GM23338 (cell line): Measurements from ENCODE around the gene VEPH1. TPM values are rescaled to one million over a fixed set of nuclear protein-coding genes. Genes with fewer than 3 reads are reported as not detected.
"Not testable (repeated sequence)": the region's sequence is repeated elsewhere in the genome, so short reads cannot be mapped to it uniquely, and the experiment has no call there.

Experiments used
- ATAC-seq: fragments of 200-7000 bp; cut with Tn5 transposase; 3 replicates; pipeline ENCODE4 v1.9.1; 2020
- DNase-seq: peaks from one replicate; pipeline ENCODE4 v3.0.0-alpha.2; 2015; ENCODE audit warnings: low spot score
- H2AFZ ChIP-seq: fragments of 200-600 bp; sonication (generic); 2 replicates; pipeline ENCODE4 v1.8.0; 2016; ENCODE audit warnings: antibody characterized with exemption, mild to moderate bottlenecking, moderate library complexity
- H3F3A ChIP-seq: fragments of 200-600 bp; sonication (generic); replicated peaks from 2 replicates; pipeline ENCODE4 v1.8.0; 2017; ENCODE audit warnings: antibody characterized with exemption, mixed run types, low read depth
- H3K27ac ChIP-seq: fragments of 200-600 bp; sonication (generic); 2 replicates; pipeline ENCODE4 v1.6.1; 2016; ENCODE audit warnings: low read depth
- H3K27me3 ChIP-seq: fragments of 200-600 bp; sonication (generic); 2 replicates; pipeline ENCODE4 v1.8.0; 2016; ENCODE audit warnings: mild to moderate bottlenecking, mixed run types, moderate library complexity; ENCODE audit not compliant: insufficient read depth
- H3K36me3 ChIP-seq: fragments of 200-600 bp; sonication (generic); 2 replicates; pipeline ENCODE4 v1.8.0; 2016; ENCODE audit warnings: mild to moderate bottlenecking; ENCODE audit not compliant: insufficient read depth
- H3K4me1 ChIP-seq: fragments of 200-600 bp; sonication (generic); 2 replicates; pipeline ENCODE4 v1.8.0; 2016; ENCODE audit warnings: mild to moderate bottlenecking, moderate library complexity; ENCODE audit not compliant: insufficient read depth
- H3K4me2 ChIP-seq: fragments of 200-600 bp; sonication (generic); 2 replicates; pipeline ENCODE4 v1.7.1; 2017; ENCODE audit warnings: mixed run types
- H3K4me3 ChIP-seq: fragments of 200-600 bp; sonication (generic); 2 replicates; pipeline ENCODE4 v1.6.1; 2016; ENCODE audit warnings: mixed run types
- H3K79me2 ChIP-seq: fragments of 200-600 bp; sonication (generic); replicated peaks from 2 replicates; pipeline ENCODE4 v1.8.0; 2017; ENCODE audit warnings: mild to moderate bottlenecking; ENCODE audit not compliant: insufficient read depth
- H3K9me2 ChIP-seq: fragments of 200-600 bp; sonication (generic); 2 replicates; pipeline ENCODE4 v1.8.0; 2017; ENCODE audit not compliant: insufficient read depth
- H4K20me1 ChIP-seq: fragments of 200-600 bp; sonication (generic); replicated peaks from 2 replicates; pipeline ENCODE4 v1.8.0; 2017; ENCODE audit warnings: mild to moderate bottlenecking; ENCODE audit not compliant: insufficient read depth
- H3K27ac Mint-ChIP-seq: 2 replicates; pipeline ENCODE4 v1.8.0; 2020; ENCODE audit warnings: inconsistent platforms, mild to moderate bottlenecking, moderate library complexity, mixed read lengths
- H3K27me3 Mint-ChIP-seq: 3 replicates; pipeline ENCODE4 v1.8.0; 2022; ENCODE audit warnings: low read depth, mild to moderate bottlenecking, moderate library complexity, mixed read lengths, inconsistent platforms; ENCODE audit not compliant: insufficient read depth, poor library complexity
- H3K36me3 Mint-ChIP-seq: 3 replicates; pipeline ENCODE4 v1.8.0; 2021; ENCODE audit warnings: low read depth, mild to moderate bottlenecking, inconsistent platforms, moderate library complexity, mixed read lengths
- H3K4me1 Mint-ChIP-seq: 3 replicates; pipeline ENCODE4 v1.8.0; 2020; ENCODE audit warnings: mild to moderate bottlenecking, inconsistent platforms, mixed read lengths
- H3K4me3 Mint-ChIP-seq: 3 replicates; pipeline ENCODE4 v1.8.0; 2021; ENCODE audit warnings: moderate library complexity, mild to moderate bottlenecking, inconsistent platforms, mixed read lengths
- H3K9me3 Mint-ChIP-seq: 3 replicates; pipeline ENCODE4 v1.8.0; 2020; ENCODE audit warnings: moderate library complexity, mild to moderate bottlenecking, inconsistent platforms, mixed read lengths
- EZH2 ChIP-seq: fragments of 200-600 bp; sonication (generic); IDR thresholded peaks from one replicate; pipeline ENCODE4 v1.8.0; 2017; ENCODE audit warnings: antibody characterized with exemption, mild to moderate bottlenecking, low read depth; ENCODE audit not compliant: unreplicated experiment
- EZH2phosphoT487 ChIP-seq: fragments of 200-600 bp; sonication (generic); IDR thresholded peaks from one replicate; pipeline ENCODE4 v1.8.1; 2018; ENCODE audit warnings: antibody characterized with exemption; ENCODE audit not compliant: unreplicated experiment
- JUNB ChIP-seq: IDR thresholded peaks from one replicate; pipeline ENCODE4 v1.6.1; 2016; ENCODE audit warnings: antibody characterized with exemption; ENCODE audit not compliant: unreplicated experiment
- NANOG ChIP-seq: IDR thresholded peaks from 2 replicates; pipeline ENCODE4 v1.6.1; 2016; ENCODE audit warnings: antibody characterized with exemption, borderline replicate concordance
- STAT1 ChIP-seq: IDR thresholded peaks from one replicate; pipeline ENCODE4 v1.6.1; 2016; ENCODE audit warnings: antibody characterized with exemption; ENCODE audit not compliant: unreplicated experiment
- ZNF331 ChIP-seq: fragments of 250-450 bp; sonication (Bioruptor Pico); IDR thresholded peaks from 2 replicates; pipeline ENCODE4 v1.5.0; 2020; ENCODE audit warnings: low read depth, mild to moderate bottlenecking, moderate library complexity
- polyA plus RNA-seq: library from polyadenylated mRNA; unstranded; fragments of >200 nt; fragmentation: Nextera tagmentation; extraction: Ambion mirVana; gene quantifications from 2 replicates; pipeline ENCODE4 v1.2.1, GENCODE V29; 2016
- total RNA-seq: library from RNA; depleted of rRNA; stranded (reverse); fragments of >200 nt; shearing (Covaris generic); gene quantifications from 2 replicates; pipeline ENCODE4 v1.2.3, GENCODE V29; 2014
- TF ChIP-seq, protein P1 (sequence below), 2 experiments: fragments of 200-600 bp in 1 of 2; sonication (generic) in 1 of 2; conservative IDR thresholded peaks; 2 replicates each; pipeline versions ENCODE4 v1.5.1 to v1.6.1; 2016 to 2017; ENCODE audit warnings: antibody characterized with exemption in 2 of 2, low read depth in 2 of 2, mild to moderate bottlenecking in 2 of 2, moderate library complexity in 1 of 2
- TF ChIP-seq, protein P2 (sequence below): IDR thresholded peaks from 2 replicates; pipeline ENCODE4 v1.6.1; 2016; ENCODE audit warnings: antibody characterized with exemption
- TF ChIP-seq, protein P3 (sequence below): IDR thresholded peaks from one replicate; pipeline ENCODE4 v1.6.1; 2018; ENCODE audit warnings: antibody characterized with exemption; ENCODE audit not compliant: unreplicated experiment

The VEPH1 gene
- total and polyA plus RNA-seq, 2 experiments from 2014 or later, result 15.4 to 33.8 TPM

DNA sequence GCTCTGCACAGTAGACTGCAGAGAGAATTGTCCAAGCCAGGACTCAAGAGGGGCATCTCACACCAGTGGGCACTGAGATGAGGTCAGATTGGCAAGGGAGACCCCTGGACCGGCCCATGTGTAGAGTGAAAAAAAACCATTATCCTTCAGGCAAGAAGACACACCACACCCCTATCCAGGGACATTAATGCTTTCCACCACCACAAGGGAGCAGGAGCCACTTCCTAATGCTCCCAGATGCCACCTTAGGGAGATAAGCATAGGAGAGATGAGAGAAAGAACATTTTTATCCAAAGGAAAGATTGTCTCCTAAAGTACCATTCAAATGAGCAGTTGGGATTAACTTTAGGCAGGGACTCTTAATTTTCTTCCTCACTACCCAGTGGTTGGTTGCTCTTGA lies 176.2 kb downstream of the VEPH1 start:
- Histone ChIP-seq H3F3A (no peaks in the 10 kb centered on the region), H2AFZ (no peak overlapping the region), H3K27ac (no peak overlapping the region), H3K27me3 (no peaks in the 10 kb centered on the region), H3K4me1 (no peaks in the 10 kb centered on the region), H3K9me2 (no peaks in the 10 kb centered on the region), H3K4me2 (no peak overlapping the region), H4K20me1 (no peaks in the 10 kb centered on the region), H3K4me3 (no peak overlapping the region), H3K79me2 (no peaks in the 10 kb centered on the region), H3K36me3 (no peaks in the 10 kb centered on the region)
- Mint-ChIP-seq H3K36me3 (peaks cover 5% of the 10 kb centered on the region; the same call in 1 of the 3 replicates), H3K4me3 (no peak overlapping the region), H3K4me1 (peaks cover 1% of the 10 kb centered on the region), H3K27me3 (no peaks in the 10 kb centered on the region), H3K9me3 (peaks cover 8% of the 10 kb centered on the region; the same call in 2 of the 3 replicates), H3K27ac (no peak overlapping the region)
- DNase-seq (no peak), ATAC-seq (no peak)
- TF ChIP-seq, protein P1, sequence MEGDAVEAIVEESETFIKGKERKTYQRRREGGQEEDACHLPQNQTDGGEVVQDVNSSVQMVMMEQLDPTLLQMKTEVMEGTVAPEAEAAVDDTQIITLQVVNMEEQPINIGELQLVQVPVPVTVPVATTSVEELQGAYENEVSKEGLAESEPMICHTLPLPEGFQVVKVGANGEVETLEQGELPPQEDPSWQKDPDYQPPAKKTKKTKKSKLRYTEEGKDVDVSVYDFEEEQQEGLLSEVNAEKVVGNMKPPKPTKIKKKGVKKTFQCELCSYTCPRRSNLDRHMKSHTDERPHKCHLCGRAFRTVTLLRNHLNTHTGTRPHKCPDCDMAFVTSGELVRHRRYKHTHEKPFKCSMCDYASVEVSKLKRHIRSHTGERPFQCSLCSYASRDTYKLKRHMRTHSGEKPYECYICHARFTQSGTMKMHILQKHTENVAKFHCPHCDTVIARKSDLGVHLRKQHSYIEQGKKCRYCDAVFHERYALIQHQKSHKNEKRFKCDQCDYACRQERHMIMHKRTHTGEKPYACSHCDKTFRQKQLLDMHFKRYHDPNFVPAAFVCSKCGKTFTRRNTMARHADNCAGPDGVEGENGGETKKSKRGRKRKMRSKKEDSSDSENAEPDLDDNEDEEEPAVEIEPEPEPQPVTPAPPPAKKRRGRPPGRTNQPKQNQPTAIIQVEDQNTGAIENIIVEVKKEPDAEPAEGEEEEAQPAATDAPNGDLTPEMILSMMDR (conservative IDR thresholded peaks at IDR 0.05; ENCODE audit: low read depth in 2 of 2), result peak; percentile 8 to 31; a peak in 2 of 4 replicates
- TF ChIP-seq, protein P2, sequence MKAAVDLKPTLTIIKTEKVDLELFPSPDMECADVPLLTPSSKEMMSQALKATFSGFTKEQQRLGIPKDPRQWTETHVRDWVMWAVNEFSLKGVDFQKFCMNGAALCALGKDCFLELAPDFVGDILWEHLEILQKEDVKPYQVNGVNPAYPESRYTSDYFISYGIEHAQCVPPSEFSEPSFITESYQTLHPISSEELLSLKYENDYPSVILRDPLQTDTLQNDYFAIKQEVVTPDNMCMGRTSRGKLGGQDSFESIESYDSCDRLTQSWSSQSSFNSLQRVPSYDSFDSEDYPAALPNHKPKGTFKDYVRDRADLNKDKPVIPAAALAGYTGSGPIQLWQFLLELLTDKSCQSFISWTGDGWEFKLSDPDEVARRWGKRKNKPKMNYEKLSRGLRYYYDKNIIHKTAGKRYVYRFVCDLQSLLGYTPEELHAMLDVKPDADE, result no peak

DNA sequence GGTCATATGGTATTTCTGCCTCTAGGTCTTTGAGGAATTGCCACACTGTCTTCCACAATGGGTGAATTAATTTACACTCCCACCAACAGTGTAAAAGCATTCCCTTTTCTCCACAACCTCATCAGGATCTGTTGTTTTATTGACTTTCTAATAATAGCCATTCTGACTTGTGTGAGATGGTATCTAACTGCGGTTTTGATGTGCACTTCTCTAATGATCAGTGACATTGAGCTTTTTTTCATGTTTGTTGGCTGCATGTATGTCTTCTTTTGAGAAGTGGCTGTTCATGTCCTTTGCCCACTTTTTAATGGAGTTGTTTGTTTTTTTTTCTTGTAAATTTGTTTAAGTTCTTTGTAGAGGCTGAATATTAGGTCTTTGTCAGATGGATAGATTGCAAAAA lies 178.3 kb downstream of the VEPH1 start:
- not testable (repeated sequence) for H3K27ac ChIP-seq, H3K9me2 ChIP-seq, H2AFZ ChIP-seq, H3K4me3 Mint-ChIP-seq, H3K4me1 ChIP-seq, H3K4me2 ChIP-seq, H3K36me3 Mint-ChIP-seq, DNase-seq, H3K9me3 Mint-ChIP-seq, H3K4me3 ChIP-seq, H3K4me1 Mint-ChIP-seq, H4K20me1 ChIP-seq, H3F3A ChIP-seq, H3K36me3 ChIP-seq, H3K27me3 ChIP-seq, H3K27ac Mint-ChIP-seq, ATAC-seq, H3K79me2 ChIP-seq, H3K27me3 Mint-ChIP-seq

DNA sequence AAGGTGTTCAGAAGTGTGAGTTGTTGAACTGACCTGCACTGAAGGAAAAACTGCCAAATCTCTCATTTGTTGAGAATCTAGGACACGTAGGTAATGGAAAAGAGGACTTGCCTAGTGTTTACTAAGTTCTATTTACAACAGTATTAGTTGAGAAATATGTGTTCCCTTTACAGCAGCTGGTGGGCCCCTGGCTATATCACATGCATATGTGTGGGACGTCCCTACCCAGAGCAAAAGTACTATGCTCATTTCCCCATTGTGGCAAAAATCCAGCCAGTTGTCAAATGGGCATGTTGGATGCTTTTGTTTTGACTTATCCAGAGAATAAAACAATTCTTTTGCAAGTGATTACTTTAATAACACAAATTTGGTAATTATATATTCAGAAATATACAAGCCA lies 179.9 kb downstream of the VEPH1 start:
- Histone ChIP-seq H3K27ac (no peak overlapping the region), H3K79me2 (no peaks in the 10 kb centered on the region), H3K27me3 (no peaks in the 10 kb centered on the region), H2AFZ (no peak overlapping the region), H3K9me2 (no peaks in the 10 kb centered on the region), H3K4me2 (no peak overlapping the region), H3K4me1 (peaks cover 6% of the 10 kb centered on the region), H3K4me3 (no peak overlapping the region), H3K36me3 (no peaks in the 10 kb centered on the region), H4K20me1 (no peaks in the 10 kb centered on the region), H3F3A (no peaks in the 10 kb centered on the region)
- DNase-seq, result no peak
- H3K9me3 Mint-ChIP-seq, result peaks cover 8% of the 10 kb centered on the region; the same call in 2 of the 3 replicates
- H3K27ac Mint-ChIP-seq, result no peak overlapping the region
- peaks cover 5% of the 10 kb centered on the region; the same call in 1 of the 3 replicates for H3K36me3 Mint-ChIP-seq
- no peak for ATAC-seq
- peaks cover 9% of the 10 kb centered on the region for H3K4me1 Mint-ChIP-seq
- no peaks in the 10 kb centered on the region for H3K27me3 Mint-ChIP-seq
- H3K4me3 Mint-ChIP-seq, result no peak overlapping the region
- TF ChIP-seq, protein P3, sequence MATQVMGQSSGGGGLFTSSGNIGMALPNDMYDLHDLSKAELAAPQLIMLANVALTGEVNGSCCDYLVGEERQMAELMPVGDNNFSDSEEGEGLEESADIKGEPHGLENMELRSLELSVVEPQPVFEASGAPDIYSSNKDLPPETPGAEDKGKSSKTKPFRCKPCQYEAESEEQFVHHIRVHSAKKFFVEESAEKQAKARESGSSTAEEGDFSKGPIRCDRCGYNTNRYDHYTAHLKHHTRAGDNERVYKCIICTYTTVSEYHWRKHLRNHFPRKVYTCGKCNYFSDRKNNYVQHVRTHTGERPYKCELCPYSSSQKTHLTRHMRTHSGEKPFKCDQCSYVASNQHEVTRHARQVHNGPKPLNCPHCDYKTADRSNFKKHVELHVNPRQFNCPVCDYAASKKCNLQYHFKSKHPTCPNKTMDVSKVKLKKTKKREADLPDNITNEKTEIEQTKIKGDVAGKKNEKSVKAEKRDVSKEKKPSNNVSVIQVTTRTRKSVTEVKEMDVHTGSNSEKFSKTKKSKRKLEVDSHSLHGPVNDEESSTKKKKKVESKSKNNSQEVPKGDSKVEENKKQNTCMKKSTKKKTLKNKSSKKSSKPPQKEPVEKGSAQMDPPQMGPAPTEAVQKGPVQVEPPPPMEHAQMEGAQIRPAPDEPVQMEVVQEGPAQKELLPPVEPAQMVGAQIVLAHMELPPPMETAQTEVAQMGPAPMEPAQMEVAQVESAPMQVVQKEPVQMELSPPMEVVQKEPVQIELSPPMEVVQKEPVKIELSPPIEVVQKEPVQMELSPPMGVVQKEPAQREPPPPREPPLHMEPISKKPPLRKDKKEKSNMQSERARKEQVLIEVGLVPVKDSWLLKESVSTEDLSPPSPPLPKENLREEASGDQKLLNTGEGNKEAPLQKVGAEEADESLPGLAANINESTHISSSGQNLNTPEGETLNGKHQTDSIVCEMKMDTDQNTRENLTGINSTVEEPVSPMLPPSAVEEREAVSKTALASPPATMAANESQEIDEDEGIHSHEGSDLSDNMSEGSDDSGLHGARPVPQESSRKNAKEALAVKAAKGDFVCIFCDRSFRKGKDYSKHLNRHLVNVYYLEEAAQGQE, result no peak
- no peak for TF ChIP-seq EZH2
- no peak for TF ChIP-seq NANOG
- no peak for TF ChIP-seq STAT1
- TF ChIP-seq, protein P1 (conservative IDR thresholded peaks at IDR 0.05; ENCODE audit: low read depth in 2 of 2), result no peak
- no peak for TF ChIP-seq JUNB
- TF ChIP-seq EZH2phosphoT487, result no peak
- TF ChIP-seq ZNF331 (CRISPR knock-in tag), result no peak
